H9 (cell line): ENCODE measurements around the gene GRB14. TPM values are rescaled to one million over a fixed set of nuclear protein-coding genes. Genes with fewer than 3 reads are reported as not detected.
A peak's percentile ranks its signal among the peaks of the same experiment; 100 is the strongest.

Experiments used
- DNase-seq: peaks from one replicate; pipeline ENCODE4 v3.0.0-alpha.2; 2017
- H2AFZ ChIP-seq: one replicate; pipeline ENCODE4 v1.6.1; 2013; ENCODE audit warnings: mild to moderate bottlenecking, low read length, control low read depth, moderate library complexity
- H2AK5ac ChIP-seq: 2 replicates; pipeline ENCODE4 v1.6.1; 2013; ENCODE audit warnings: low read length, control low read depth, mixed read lengths; ENCODE audit not compliant: insufficient read length
- H2BK120ac ChIP-seq: one replicate; pipeline ENCODE4 v1.6.1; 2013; ENCODE audit warnings: low read depth, mild to moderate bottlenecking, low read length, control low read depth, inconsistent platforms; ENCODE audit not compliant: poor library complexity, severe bottlenecking
- H2BK12ac ChIP-seq: 2 replicates; pipeline ENCODE4 v1.6.1; 2013; ENCODE audit warnings: low read length, control low read depth, mixed read lengths, low read depth; ENCODE audit not compliant: insufficient read length
- H2BK15ac ChIP-seq: 2 replicates; pipeline ENCODE4 v1.6.1; 2013; ENCODE audit warnings: low read depth, low read length, control low read depth
- H2BK20ac ChIP-seq: one replicate; pipeline ENCODE4 v1.6.1; 2013; ENCODE audit warnings: low read depth, mild to moderate bottlenecking, low read length, control low read depth, inconsistent platforms; ENCODE audit not compliant: poor library complexity, severe bottlenecking
- H2BK5ac ChIP-seq: 2 replicates; pipeline ENCODE4 v1.6.1; 2013; ENCODE audit warnings: low read length, control low read depth, mixed read lengths; ENCODE audit not compliant: insufficient read length
- H3K14ac ChIP-seq: 2 replicates; pipeline ENCODE4 v1.6.1; 2013; ENCODE audit warnings: low read length, control low read depth; ENCODE audit not compliant: insufficient read depth
- H3K18ac ChIP-seq: 2 replicates; pipeline ENCODE4 v1.6.1; 2013; ENCODE audit warnings: low read depth, mild to moderate bottlenecking, mixed read lengths, low read length, control low read depth; ENCODE audit not compliant: insufficient read length
- H3K23ac ChIP-seq: 2 replicates; pipeline ENCODE4 v1.6.1; 2013; ENCODE audit warnings: low read length, control low read depth, mixed read lengths, low read depth; ENCODE audit not compliant: insufficient read length
- H3K23me2 ChIP-seq: 2 replicates; pipeline ENCODE4 v1.6.1; 2013; ENCODE audit warnings: low read depth, mild to moderate bottlenecking, mixed read lengths, low read length, control low read depth; ENCODE audit not compliant: insufficient read length, poor library complexity, severe bottlenecking
- H3K27ac ChIP-seq: 2 replicates; pipeline ENCODE4 v1.5.1; 2013; ENCODE audit warnings: low read length, control low read depth, mixed read lengths, low read depth; ENCODE audit not compliant: insufficient read length
- H3K27me3 ChIP-seq: 2 replicates; pipeline ENCODE4 v1.6.1; 2013; ENCODE audit warnings: low read length, control low read depth, inconsistent platforms; ENCODE audit not compliant: insufficient read depth
- H3K4ac ChIP-seq: 2 replicates; pipeline ENCODE4 v1.6.1; 2013; ENCODE audit warnings: low read depth, mild to moderate bottlenecking, control low read depth, inconsistent platforms, low read length, moderate library complexity
- H3K4me1 ChIP-seq: 2 replicates; pipeline ENCODE4 v1.6.1; 2013; ENCODE audit warnings: low read length, control low read depth, inconsistent platforms; ENCODE audit not compliant: insufficient read depth
- H3K4me2 ChIP-seq: 2 replicates; pipeline ENCODE4 v1.6.1; 2013; ENCODE audit warnings: low read length, control low read depth, mixed read lengths; ENCODE audit not compliant: insufficient read length, insufficient read depth
- H3K56ac ChIP-seq: 2 replicates; pipeline ENCODE4 v1.6.1; 2013; ENCODE audit warnings: low read depth, mild to moderate bottlenecking, mixed read lengths, low read length, control low read depth; ENCODE audit not compliant: insufficient read length
- H3K79me1 ChIP-seq: 2 replicates; pipeline ENCODE4 v1.6.1; 2013; ENCODE audit warnings: low read depth, mild to moderate bottlenecking, moderate library complexity, low read length, control low read depth, inconsistent platforms; ENCODE audit not compliant: insufficient read depth, poor library complexity, severe bottlenecking
- H3K79me2 ChIP-seq: 2 replicates; pipeline ENCODE4 v1.6.1; 2013; ENCODE audit warnings: low read length, control low read depth, inconsistent platforms; ENCODE audit not compliant: insufficient read depth
- H3K9ac ChIP-seq: 2 replicates; pipeline ENCODE4 v1.6.1; 2013; ENCODE audit warnings: low read length, control low read depth, mixed read lengths; ENCODE audit not compliant: insufficient read length; ENCODE audit errors: extremely low read depth
- H3K9me3 ChIP-seq: one replicate; pipeline ENCODE4 v1.6.1; 2013; ENCODE audit warnings: low read depth, low read length, inconsistent platforms; ENCODE audit not compliant: control insufficient read depth
- H3T11ph ChIP-seq: one replicate; pipeline ENCODE4 v1.6.1; 2013; ENCODE audit warnings: mild to moderate bottlenecking, low read length, control low read depth, inconsistent platforms
- H4K20me1 ChIP-seq: one replicate; pipeline ENCODE4 v1.6.1; 2013; ENCODE audit not compliant: control insufficient read depth, insufficient read length, insufficient read depth
- H4K5ac ChIP-seq: 2 replicates; pipeline ENCODE4 v1.6.1; 2013; ENCODE audit warnings: low read depth, mild to moderate bottlenecking, mixed read lengths, low read length, control low read depth; ENCODE audit not compliant: insufficient read length
- H4K8ac ChIP-seq: replicated peaks from 2 replicates; pipeline ENCODE4 v1.6.1; 2013; ENCODE audit warnings: low read length, control low read depth, mixed read lengths, low read depth; ENCODE audit not compliant: insufficient read length
- H4K91ac ChIP-seq: 2 replicates; pipeline ENCODE4 v1.6.1; 2013; ENCODE audit warnings: low read depth, mild to moderate bottlenecking, moderate library complexity, mixed read lengths, low read length, control low read depth; ENCODE audit not compliant: insufficient read length
- H3K27ac Mint-ChIP-seq, 3 experiments: 2 replicates in 2 of 3; 3 replicates in 1 of 3; pipeline ENCODE4 v1.8.0; 2020 to 2021; ENCODE audit warnings: mixed read lengths in 3 of 3, mild to moderate bottlenecking in 1 of 3, moderate library complexity in 1 of 3
- H3K27me3 Mint-ChIP-seq: 2 replicates; pipeline ENCODE4 v1.8.0; 2021; ENCODE audit warnings: low read depth, mild to moderate bottlenecking, moderate library complexity, mixed read lengths
- H3K36me3 Mint-ChIP-seq, 3 experiments: 2 replicates in 2 of 3; 3 replicates in 1 of 3; pipeline ENCODE4 v1.8.0; 2020 to 2021; ENCODE audit warnings: low read depth in 3 of 3, mixed read lengths in 3 of 3; ENCODE audit not compliant: insufficient read depth in 1 of 3
- H3K4me1 Mint-ChIP-seq, 2 experiments: 2 replicates each; pipeline ENCODE4 v1.8.0; 2020; ENCODE audit warnings: mixed read lengths in 2 of 2
- H3K4me3 Mint-ChIP-seq, 2 experiments: 2 replicates in 1 of 2; 3 replicates in 1 of 2; pipeline ENCODE4 v1.8.0; 2020 to 2021; ENCODE audit warnings: mild to moderate bottlenecking in 2 of 2, mixed read lengths in 2 of 2, moderate library complexity in 1 of 2
- H3K9me3 Mint-ChIP-seq, 2 experiments: 2 replicates in 1 of 2; 3 replicates in 1 of 2; pipeline ENCODE4 v1.8.0; 2020; ENCODE audit warnings: mild to moderate bottlenecking in 2 of 2, mixed read lengths in 2 of 2, moderate library complexity in 1 of 2
- CTCF ChIP-seq: fragments of 200-600 bp; sonication (generic); conservative IDR thresholded peaks from 3 replicates; pipeline ENCODE4 v1.8.0; 2021; ENCODE audit warnings: antibody characterized with exemption, mild to moderate bottlenecking
- total RNA-seq: library from RNA; stranded (reverse); gene quantifications from 2 replicates; pipeline ENCODE4 v1.2.1, GENCODE V29; 2021

Gene GRB14
- total RNA-seq, 1 experiment from 2014 or later = 7.6 TPM

- no peaks in the 10 kb centered on the region for H3K4me1 ChIP-seq
- no peak overlapping the region for H4K91ac ChIP-seq
- H2AFZ ChIP-seq = no peak overlapping the region
- H3K4me1 Mint-ChIP-seq = peaks cover 0 to 2% of the 10 kb centered on the region in 2 experiments; a peak in 1 of 4 replicates
- no peaks in the 10 kb centered on the region for H3K9me3 ChIP-seq
- H3K14ac ChIP-seq = no peak overlapping the region
- H3K36me3 Mint-ChIP-seq = no peaks in the 10 kb centered on the region; a peak in 1 of 7 replicates
- no peak overlapping the region for H2BK120ac ChIP-seq
- no peaks in the 10 kb centered on the region for H3K9me3 Mint-ChIP-seq
- H3K27ac ChIP-seq = no peak overlapping the region
- TF ChIP-seq CTCF = no peak
- no peak for DNase-seq
- no peaks in the 10 kb centered on the region for H3K79me1 ChIP-seq
- H3K79me2 ChIP-seq = no peaks in the 10 kb centered on the region
- H4K8ac ChIP-seq = no peak overlapping the region
- H3K27me3 ChIP-seq = no peaks in the 10 kb centered on the region
- H3K23ac ChIP-seq = no peak overlapping the region
- no peak overlapping the region for H4K5ac ChIP-seq
- H2BK12ac ChIP-seq = no peak overlapping the region
- H3K4me2 ChIP-seq = no peak overlapping the region
- H3K56ac ChIP-seq = no peak overlapping the region
- H2AK5ac ChIP-seq = no peak overlapping the region
- no peak overlapping the region for H2BK15ac ChIP-seq
- no peak overlapping the region for H3K4me3 Mint-ChIP-seq
- no peak overlapping the region for H2BK20ac ChIP-seq
- H3K23me2 ChIP-seq = no peaks in the 10 kb centered on the region
- H3K27ac Mint-ChIP-seq = peak overlapping the region in 1 of 3 experiments; percentile 44; a peak in 2 of 7 replicates
- no peak overlapping the region for H3K4ac ChIP-seq
- no peak overlapping the region for H2BK5ac ChIP-seq
- H3T11ph ChIP-seq = no peak overlapping the region
- H3K9ac ChIP-seq = no peak overlapping the region
- H4K20me1 ChIP-seq = no peaks in the 10 kb centered on the region
- no peaks in the 10 kb centered on the region for H3K27me3 Mint-ChIP-seq
- H3K18ac ChIP-seq = no peak overlapping the region
Observed at GRCh38 chr2:164562666-164563065, 58.6 kb downstream of the GRB14 start.
